DMS53 (cell line): ENCODE results near the gene GNG13.
"Not testable (repeated sequence)": the region's sequence is repeated elsewhere in the genome, so short reads cannot be mapped to it uniquely, and the experiment has no call there.

Experiments used
- DNase-seq: peaks from one replicate; lab custom pipeline; 2025; lab: John Stamatoyannopoulos, UW

GNG13 gene

GRCh38 chr16:761625-762513, 38.7 kb downstream of the GNG13 start:
- DNase-seq = no peak

- DNase-seq = no peak
These were observed 39.8 kb downstream of the GNG13 start, which contains the start of gene MSLN for GRCh38 chr16:760545-761343. MSLN (plus strand) TSS chr16:760734; CDS start chr16:762681, 1,947 bp downstream.

GRCh38 chr16:760065-760464, 40.5 kb downstream of the GNG13 start:
- no peak for DNase-seq

DNA sequence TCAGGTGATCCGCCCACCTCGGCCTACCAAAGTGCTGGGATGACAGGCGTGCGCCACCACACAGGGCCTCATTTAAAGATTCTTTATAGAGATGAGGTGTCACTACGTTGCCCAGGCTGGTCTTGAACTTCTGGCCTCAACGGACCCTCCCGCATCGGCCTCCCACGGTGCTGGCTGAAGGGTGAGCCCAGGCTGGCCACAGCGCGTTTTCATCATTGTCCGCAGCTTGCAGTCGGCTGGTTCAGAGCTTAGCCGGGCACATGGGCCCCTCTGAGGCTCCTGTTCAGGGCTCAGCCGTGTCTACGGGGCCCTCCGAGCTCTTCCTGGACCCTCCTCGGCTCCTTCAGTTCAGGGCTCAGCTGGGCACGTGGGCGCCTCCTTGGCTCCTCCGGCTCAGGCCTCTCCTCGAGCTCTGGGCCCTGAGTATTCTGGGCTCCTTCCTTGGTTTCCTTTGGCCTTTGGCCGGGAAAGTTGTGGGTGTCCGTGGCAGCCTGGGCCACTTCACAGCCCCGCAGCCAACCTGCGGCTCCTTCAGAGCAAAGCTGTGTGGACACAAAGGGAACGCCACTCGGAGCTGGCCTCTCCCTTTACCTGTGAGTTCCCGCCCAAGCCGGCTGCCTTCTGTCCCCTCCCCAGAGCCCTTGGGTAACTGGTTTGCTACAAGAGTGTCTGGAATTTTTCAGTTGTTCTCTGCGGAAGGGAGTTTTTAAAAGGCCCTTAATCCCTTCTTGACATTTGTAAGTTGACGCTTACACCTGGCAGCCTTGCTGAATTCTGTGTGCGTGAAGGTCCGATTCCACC, 41.2 kb downstream of the GNG13 start:
- DNase-seq = peak; percentile 63

GRCh38 chr16:756428-756827, 44.1 kb downstream of the GNG13 start:
- DNase-seq = no peak

DNA sequence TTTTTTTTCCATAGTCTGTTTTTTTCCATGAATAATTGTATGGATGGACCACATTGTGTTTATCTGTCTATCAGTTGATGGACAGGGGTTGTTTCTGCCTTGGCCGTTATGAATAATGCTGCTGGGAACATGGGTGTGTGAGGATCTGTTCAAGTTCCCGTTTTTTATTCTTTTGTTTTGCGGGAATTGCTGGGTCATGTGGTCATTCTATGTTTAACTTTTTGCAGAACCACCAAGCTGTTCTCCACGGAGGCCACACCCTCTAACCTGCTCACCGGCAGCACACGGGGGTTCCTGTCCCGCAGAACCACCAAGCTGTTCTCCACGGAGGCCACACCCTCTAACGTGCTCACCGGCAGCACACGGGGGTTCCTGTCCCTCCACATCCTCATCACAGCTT, 45.9 kb downstream of the GNG13 start:
- DNase-seq = no peak

GRCh38 chr16:754121-754607, 46.4 kb downstream of the GNG13 start:
- DNase-seq = not testable (repeated sequence)

- DNase-seq = peak; percentile 49
These were observed 48.6 kb downstream of the GNG13 start for GRCh38 chr16:752007-752312.

GRCh38 chr16:751152-752006, 49.2 kb downstream of the GNG13 start:
- DNase-seq = no peak

GRCh38 chr16:750485-750884, 50.0 kb downstream of the GNG13 start:
- no peak for DNase-seq

DNA sequence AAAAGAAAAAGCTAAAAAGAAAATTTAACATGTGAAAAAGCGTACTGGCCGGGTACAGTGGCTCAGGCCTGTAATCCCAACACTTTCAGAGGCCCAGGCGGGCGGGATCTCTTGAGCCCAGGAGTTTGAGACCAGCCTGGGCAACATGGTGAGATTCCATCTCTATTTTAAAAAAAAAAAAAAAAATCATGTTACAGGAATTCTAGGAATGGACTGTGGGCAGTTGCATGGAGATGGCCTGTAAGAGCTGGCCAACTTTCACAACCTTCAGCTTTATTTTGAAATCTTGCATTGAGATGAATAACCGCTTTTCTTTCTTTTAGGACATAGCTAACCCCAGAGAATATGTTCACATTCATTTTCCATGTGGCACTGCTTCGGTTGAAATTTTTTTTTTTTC, 51.5 kb downstream of the GNG13 start:
- DNase-seq = no peak
